Measurements from ENCODE around the gene FLRT1. TPM values are rescaled to one million over a fixed set of nuclear protein-coding genes. Genes with fewer than 3 reads are reported as not detected.

Gene FLRT1
- polyA plus RNA-seq, 1 experiment = 0.42 TPM

DNA sequence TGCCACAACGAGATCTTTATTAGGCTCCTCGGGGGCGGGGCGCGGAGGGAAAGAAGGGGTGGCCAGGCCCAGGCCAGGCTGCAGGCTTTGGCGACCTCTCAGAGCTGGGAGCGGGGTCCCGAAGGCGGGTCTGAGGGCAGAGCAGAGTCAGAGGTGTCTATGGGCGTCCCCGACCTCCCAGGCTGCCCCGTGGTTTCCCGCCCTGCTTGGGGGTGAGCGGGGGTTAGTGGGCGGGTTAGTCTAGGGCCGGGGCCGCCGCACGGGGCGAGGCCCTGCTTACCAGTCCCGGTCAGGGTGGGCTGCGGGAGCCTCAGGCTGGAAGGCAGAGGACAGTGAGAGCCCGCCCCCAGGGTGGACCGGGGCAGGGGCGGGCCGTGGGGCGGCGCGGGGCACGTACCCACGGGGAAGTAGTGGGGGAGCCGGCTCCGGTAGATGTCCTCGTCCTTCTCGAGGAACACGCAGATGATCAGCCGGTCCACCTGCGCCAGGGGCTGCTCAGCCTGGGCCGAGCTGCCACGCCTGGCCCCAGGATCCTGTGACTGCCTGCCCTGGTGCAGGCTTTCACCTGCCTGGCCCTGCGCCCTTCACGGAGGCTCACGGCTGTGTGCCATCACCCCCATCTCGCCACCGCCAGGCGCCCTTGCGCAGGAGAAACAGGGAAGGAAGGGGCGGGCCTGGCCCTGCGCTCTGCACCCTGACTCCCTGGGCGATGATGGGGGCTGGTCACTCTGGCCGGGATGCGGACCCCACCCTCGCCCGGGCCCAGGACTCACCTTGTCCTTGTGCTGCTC, 37.0 kb upstream of the FLRT1 start:
- peaks cover 23% of the 10 kb centered on the region for H3K36me3 ChIP-seq (ENCODE audit: control insufficient read depth, insufficient read depth, low read length)
- TF ChIP-seq CTCF (IDR thresholded peaks at IDR 0.05; ENCODE audit: insufficient read depth, low read depth, low read length) = no peak
- no peaks in the 10 kb centered on the region for H3K27me3 ChIP-seq (ENCODE audit: control insufficient read depth, insufficient read depth, low read length)
- no peak overlapping the region for H3K4me3 ChIP-seq (ENCODE audit: low read depth, low read length)
- ChIA-PET CTCF (interaction anchor here (1.0 to 6.8 kb wide), 8 partner anchors 8 to 302 kb away, joined by 3 to 239 read pairs (median 4); no protein-coding TSS in a partner anchor), POLR2A (no interaction called here)
- DNase-seq (ENCODE audit: low read depth) = no peak

DNA sequence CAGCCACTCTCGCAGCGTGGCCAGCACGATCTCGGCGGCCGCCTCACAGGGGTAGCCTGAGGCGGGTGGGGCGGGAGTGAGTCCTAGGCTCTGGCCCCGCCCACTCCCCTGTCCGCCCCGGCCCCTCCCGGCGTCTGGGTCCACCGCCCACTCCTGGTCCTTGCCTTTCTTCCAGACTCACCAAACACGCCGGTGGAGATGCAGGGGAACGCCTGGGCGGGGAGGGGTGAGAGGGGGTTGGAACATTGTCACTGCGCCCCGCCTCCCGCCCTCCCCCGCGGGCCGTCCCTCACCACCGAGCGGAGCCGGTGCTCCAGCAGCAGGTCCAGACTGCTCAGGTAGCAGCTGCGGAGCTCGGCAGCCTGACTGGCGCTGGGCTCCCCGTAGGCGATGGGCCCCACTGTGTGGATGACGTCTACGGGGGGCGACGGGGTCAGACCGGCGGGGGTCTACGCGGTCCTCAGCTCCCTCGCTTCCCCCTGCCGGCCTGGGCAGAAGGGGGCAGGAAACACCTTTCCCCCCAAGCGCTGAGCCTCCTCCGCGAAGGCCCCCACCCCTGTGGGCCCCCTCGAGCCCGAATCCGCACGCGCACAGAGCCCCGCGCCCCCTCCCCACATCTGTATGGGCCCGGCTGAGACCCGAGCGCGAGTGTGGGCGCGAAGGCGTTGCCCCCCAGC, 36.2 kb upstream of the FLRT1 start:
- Histone ChIP-seq H3K4me3 (ENCODE audit: low read depth, low read length) (no peak overlapping the region), H3K36me3 (ENCODE audit: control insufficient read depth, insufficient read depth, low read length) (peaks cover 21% of the 10 kb centered on the region), H3K27me3 (ENCODE audit: control insufficient read depth, insufficient read depth, low read length) (no peaks in the 10 kb centered on the region)
- no peak for TF ChIP-seq CTCF (IDR thresholded peaks at IDR 0.05; ENCODE audit: insufficient read depth, low read depth, low read length)
- ChIA-PET POLR2A (no interaction called here), CTCF (interaction anchor here (0.6 to 6.8 kb wide), 20 partner anchors 9 to 163 kb away, joined by 3 to 239 read pairs (median 6); partner anchors contain the start of gene COX8A)
- DNase-seq (ENCODE audit: low read depth) = no peak

GRCh38 chr11:64000026-64000739, 35.5 kb upstream of the FLRT1 start:
- no peaks in the 10 kb centered on the region for H3K27me3 ChIP-seq (ENCODE audit: control insufficient read depth, insufficient read depth, low read length)
- H3K36me3 ChIP-seq (ENCODE audit: control insufficient read depth, insufficient read depth, low read length) = peaks cover 18% of the 10 kb centered on the region
- peak overlapping the region; percentile 28 for H3K4me3 ChIP-seq (ENCODE audit: low read depth, low read length)
- CTCF ChIA-PET = interaction anchor here (0.6 to 6.8 kb wide), 30 partner anchors 10 to 303 kb away, joined by 3 to 239 read pairs (median 4); partner anchors contain the start of genes COX8A and STIP1
- no peak for DNase-seq (ENCODE audit: low read depth)
- TF ChIP-seq CTCF (IDR thresholded peaks at IDR 0.05; ENCODE audit: insufficient read depth, low read depth, low read length) = peak; percentile 48
- POLR2A ChIA-PET = interaction anchor here (0.6 kb wide), 1 partner anchor 234 kb away, joined by 7 read pairs; no protein-coding TSS in a partner anchor

- H3K27me3 ChIP-seq (ENCODE audit: control insufficient read depth, insufficient read depth, low read length) = no peaks in the 10 kb centered on the region
- no peak for TF ChIP-seq CTCF (IDR thresholded peaks at IDR 0.05; ENCODE audit: insufficient read depth, low read depth, low read length)
- H3K4me3 ChIP-seq (ENCODE audit: low read depth, low read length) = peak overlapping the region; percentile 28
- H3K36me3 ChIP-seq (ENCODE audit: control insufficient read depth, insufficient read depth, low read length) = peaks cover 18% of the 10 kb centered on the region
- POLR2A ChIA-PET = interaction anchor here (0.6 kb wide), 1 partner anchor 235 kb away, joined by 7 read pairs; no protein-coding TSS in a partner anchor
- no peak for DNase-seq (ENCODE audit: low read depth)
- CTCF ChIA-PET = interaction anchor here (0.7 to 6.8 kb wide), 31 partner anchors 11 to 302 kb away, joined by 3 to 239 read pairs (median 5); partner anchors contain the start of genes COX8A and STIP1
These were observed 34.8 kb upstream of the FLRT1 start for GRCh38 chr11:64000740-64001483.
